Suprapubic skin (tissue), 4 donors: ENCODE results near the gene DOK5. TPM values are rescaled to one million over a fixed set of nuclear protein-coding genes. Genes with fewer than 3 reads are reported as not detected.
"Not testable (repeated sequence)": the region's sequence is repeated elsewhere in the genome, so short reads cannot be mapped to it uniquely, and the experiment has no call there.

Experiments used
- DNase-seq, 2 donors: peaks; one replicate each; pipeline ENCODE4 v3.0.0-alpha.2; 2019; ENCODE audit warnings: low spot score in 2 of 2
- H3K27ac ChIP-seq: fragments of 200-600 bp; sonication (generic); one replicate; pipeline ENCODE4 v1.5.1; 2019
- H3K27me3 ChIP-seq: fragments of 200-600 bp; sonication (generic); one replicate; pipeline ENCODE4 v1.5.1; 2019
- H3K36me3 ChIP-seq: fragments of 200-600 bp; sonication (generic); one replicate; pipeline ENCODE4 v1.5.1; 2019
- H3K4me1 ChIP-seq: fragments of 200-600 bp; sonication (generic); one replicate; pipeline ENCODE4 v1.5.1; 2019
- H3K4me3 ChIP-seq: fragments of 200-600 bp; sonication (generic); one replicate; pipeline ENCODE4 v1.5.1; 2019; ENCODE audit warnings: mild to moderate bottlenecking
- H3K9me3 ChIP-seq: fragments of 200-600 bp; sonication (generic); one replicate; pipeline ENCODE4 v1.5.1; 2019
- CTCF ChIP-seq, 2 donors: fragments of 200-600 bp in 1 of 2; fragments of 450-650 bp in 1 of 2; sonication (generic) in 1 of 2; IDR thresholded peaks; one replicate each; pipeline ENCODE4 v1.5.1; 2016 to 2019; ENCODE audit warnings: antibody characterized with exemption in 2 of 2, mild to moderate bottlenecking in 1 of 2, moderate library complexity in 1 of 2
- EP300 ChIP-seq: sonication (generic); formaldehyde crosslinking; IDR thresholded peaks from one replicate; pipeline ENCODE4 v1.6.1; 2017; ENCODE audit warnings: antibody characterized with exemption
- POLR2A ChIP-seq, 2 donors: fragments of 450-650 bp; IDR thresholded peaks; one replicate each; pipeline ENCODE4 v1.6.1; 2017; ENCODE audit warnings: antibody characterized with exemption in 2 of 2, mild to moderate bottlenecking in 2 of 2, moderate library complexity in 2 of 2
- POLR2AphosphoS5 ChIP-seq, 3 donors: sonication (generic); formaldehyde crosslinking; IDR thresholded peaks; one replicate each; pipeline ENCODE4 v1.6.1; 2017; ENCODE audit warnings: antibody characterized with exemption in 3 of 3
- WGBS: methylation state at CpG from one replicate; pipeline ENCODE4 v1.1.5; 2018; 5-methylcytosine and 5-hydroxymethylcytosine counted together
- total RNA-seq, 4 donors: library from RNA; depleted of rRNA; stranded (reverse); fragments of >200 nt; gene quantifications; one replicate each; pipeline ENCODE4 v1.1.0, GENCODE V29; 2016

DOK5 gene
- total RNA-seq, 4 donors from 2014 or later = 0.23 to 1.2 (median 0.89) TPM; not detected in 1

- 81% methylated on average over 7 of the region's 7 CpGs for WGBS
- no peak for DNase-seq
- Histone ChIP-seq H3K27me3 (no peaks in the 10 kb centered on the region), H3K27ac (no peak overlapping the region), H3K9me3 (no peaks in the 10 kb centered on the region), H3K4me1 (no peaks in the 10 kb centered on the region), H3K36me3 (no peaks in the 10 kb centered on the region), H3K4me3 (no peak overlapping the region)
- TF ChIP-seq CTCF (IDR thresholded peaks at IDR 0.05) = no peak
- TF ChIP-seq EP300 = no peak
- no peak for TF ChIP-seq POLR2A (IDR thresholded peaks at IDR 0.05)
- TF ChIP-seq POLR2AphosphoS5 (IDR thresholded peaks at IDR 0.05) = no peak
Measured at GRCh38 chr20:54434196-54434595, 41.2 kb upstream of the DOK5 start.

DNA sequence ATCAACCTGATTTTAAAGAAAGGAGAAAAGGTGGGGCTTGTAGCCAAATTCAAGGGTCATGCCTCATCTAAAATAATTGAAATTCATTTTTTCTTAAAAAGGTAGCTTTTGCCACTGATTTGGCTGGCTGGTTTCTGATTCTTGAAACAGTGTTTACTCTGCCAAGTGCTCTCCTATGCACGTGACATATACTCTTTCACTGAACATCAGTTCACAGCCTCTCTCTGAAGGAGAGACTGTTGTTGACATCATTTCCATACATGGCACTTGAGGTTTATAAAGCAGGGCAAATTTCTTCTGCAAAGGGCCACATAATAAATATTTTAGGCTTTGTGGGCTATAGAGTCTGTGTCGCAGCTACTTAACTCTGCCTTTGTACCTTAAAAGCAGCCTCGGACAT, 40.4 kb upstream of the DOK5 start:
- 88% methylated on average over 3 of the region's 3 CpGs for WGBS
- Histone ChIP-seq H3K4me1 (no peaks in the 10 kb centered on the region), H3K4me3 (no peak overlapping the region), H3K36me3 (no peaks in the 10 kb centered on the region), H3K9me3 (no peaks in the 10 kb centered on the region), H3K27ac (no peak overlapping the region), H3K27me3 (no peaks in the 10 kb centered on the region)
- DNase-seq = no peak
- TF ChIP-seq POLR2A (IDR thresholded peaks at IDR 0.05) = no peak
- no peak for TF ChIP-seq CTCF (IDR thresholded peaks at IDR 0.05)
- no peak for TF ChIP-seq POLR2AphosphoS5 (IDR thresholded peaks at IDR 0.05)
- no peak for TF ChIP-seq EP300

DNA sequence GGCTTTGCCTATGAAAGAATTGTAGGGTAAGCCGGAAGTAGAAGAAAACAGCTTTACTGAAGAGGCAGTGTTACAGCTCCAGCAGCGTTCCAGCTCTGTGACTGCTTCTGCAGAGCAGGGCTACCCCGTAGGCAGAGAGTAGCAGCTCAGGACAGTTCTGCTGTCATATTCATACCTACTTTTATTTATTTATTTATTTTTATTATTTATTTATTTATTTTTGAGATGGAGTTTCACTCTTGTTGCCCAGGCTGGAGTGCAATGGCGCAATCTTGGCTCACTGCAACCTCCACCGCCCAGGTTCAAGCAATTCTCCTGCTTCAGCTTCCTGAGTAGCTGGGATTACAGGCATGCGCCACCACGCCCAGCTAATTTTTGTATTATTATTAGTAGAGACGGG, 39.0 kb upstream of the DOK5 start:
- H3K4me3 ChIP-seq, H3K4me1 ChIP-seq, DNase-seq, H3K9me3 ChIP-seq, H3K27ac ChIP-seq, H3K36me3 ChIP-seq, H3K27me3 ChIP-seq: not testable (repeated sequence)
- WGBS = 87% methylated on average over 8 of the region's 8 CpGs

DNA sequence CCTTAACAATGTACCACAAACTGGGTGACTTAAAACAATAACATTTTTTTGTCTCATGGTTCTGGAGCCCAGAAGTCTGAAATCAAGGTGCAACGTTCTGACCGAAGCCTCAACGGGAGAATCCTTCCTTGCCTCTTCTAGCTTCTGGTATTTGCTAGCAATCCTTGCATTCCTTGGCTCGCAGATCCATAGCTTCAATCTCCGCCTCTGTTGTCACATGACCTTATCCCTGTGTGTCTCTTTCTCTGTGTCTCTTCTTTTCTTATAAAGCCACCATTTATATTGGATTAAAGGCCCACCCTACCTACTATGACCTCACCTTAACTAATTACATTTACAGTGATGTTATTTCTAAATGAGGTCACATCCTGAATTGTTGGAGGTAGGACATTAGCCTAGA, 37.2 kb upstream of the DOK5 start:
- Histone ChIP-seq H3K36me3 (no peaks in the 10 kb centered on the region), H3K4me3 (no peak overlapping the region), H3K9me3 (no peaks in the 10 kb centered on the region), H3K4me1 (no peaks in the 10 kb centered on the region), H3K27me3 (no peaks in the 10 kb centered on the region), H3K27ac (no peak overlapping the region)
- WGBS = 77% methylated on average over 5 of the region's 5 CpGs
- TF ChIP-seq POLR2A (IDR thresholded peaks at IDR 0.05) (no peak), POLR2AphosphoS5 (IDR thresholded peaks at IDR 0.05) (no peak), EP300 (no peak), CTCF (IDR thresholded peaks at IDR 0.05) (no peak)
- no peak for DNase-seq

DNA sequence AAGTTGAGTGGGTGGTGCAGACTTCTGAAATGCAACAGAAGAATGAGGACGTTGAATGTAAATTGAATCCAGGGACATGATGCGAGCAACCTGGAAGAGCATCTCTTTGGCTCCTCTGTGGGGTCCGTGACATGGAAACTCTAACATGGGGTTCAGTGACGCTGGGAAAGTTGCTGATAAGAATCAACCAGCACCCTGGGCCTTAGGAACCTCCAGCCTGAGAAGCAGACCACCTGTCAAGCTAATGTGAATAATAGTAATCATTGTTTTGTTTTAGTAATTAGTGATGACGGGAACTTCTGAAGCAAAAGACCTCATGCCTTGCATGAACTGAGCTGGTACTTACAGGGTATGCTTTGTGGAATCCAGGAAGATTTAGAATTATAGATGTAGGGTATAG, 25.2 kb upstream of the DOK5 start:
- TF ChIP-seq EP300 = no peak
- TF ChIP-seq POLR2A (IDR thresholded peaks at IDR 0.05) = no peak
- no peak for TF ChIP-seq POLR2AphosphoS5 (IDR thresholded peaks at IDR 0.05)
- no peak for TF ChIP-seq CTCF (IDR thresholded peaks at IDR 0.05)
- peaks cover 4% of the 10 kb centered on the region for H3K9me3 ChIP-seq
- no peak overlapping the region for H3K4me3 ChIP-seq
- H3K27me3 ChIP-seq = peaks cover 3% of the 10 kb centered on the region
- no peak overlapping the region for H3K27ac ChIP-seq
- H3K4me1 ChIP-seq = no peaks in the 10 kb centered on the region
- no peaks in the 10 kb centered on the region for H3K36me3 ChIP-seq
- no peak for DNase-seq
- WGBS = 79% methylated on average over 5 of the region's 5 CpGs

DNA sequence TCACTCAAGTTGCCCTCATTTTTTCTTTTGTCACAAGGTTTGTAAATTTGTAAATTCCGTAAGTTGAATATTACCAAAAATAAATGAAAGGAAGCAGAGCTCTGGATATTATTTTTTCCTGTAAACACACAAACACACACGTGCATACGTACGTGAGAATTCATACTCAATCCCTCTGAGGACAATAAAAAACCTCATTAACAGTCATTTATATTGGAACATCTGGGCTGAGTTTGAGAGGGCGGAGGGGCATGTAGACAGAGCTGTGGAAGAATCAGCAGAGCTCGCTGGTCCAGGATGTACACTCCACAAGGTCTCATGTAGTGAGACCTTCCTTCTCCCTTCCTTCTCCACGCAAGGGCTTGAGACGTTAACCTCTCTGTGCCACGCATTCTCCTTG, 24.2 kb upstream of the DOK5 start:
- no peak overlapping the region for H3K27ac ChIP-seq
- DNase-seq = no peak
- H3K4me3 ChIP-seq = no peak overlapping the region
- H3K4me1 ChIP-seq = no peaks in the 10 kb centered on the region
- 65% methylated on average over 7 of the region's 9 CpGs for WGBS
- no peaks in the 10 kb centered on the region for H3K36me3 ChIP-seq
- peaks cover 3% of the 10 kb centered on the region for H3K27me3 ChIP-seq
- peaks cover 4% of the 10 kb centered on the region for H3K9me3 ChIP-seq
- no peak for TF ChIP-seq POLR2AphosphoS5 (IDR thresholded peaks at IDR 0.05)
- TF ChIP-seq POLR2A (IDR thresholded peaks at IDR 0.05) = no peak
- no peak for TF ChIP-seq CTCF (IDR thresholded peaks at IDR 0.05)
- TF ChIP-seq EP300 = no peak
